WTC11 (cell line): Measurements from ENCODE around the gene LGALS9. TPM values are rescaled to one million over a fixed set of nuclear protein-coding genes. Genes with fewer than 3 reads are reported as not detected.

Experiments used
- ATAC-seq: fragments of 200-7000 bp; cut with Tn5 transposase; 2 replicates; pipeline ENCODE4 v1.10.0; 2021; ENCODE audit warnings: mild to moderate bottlenecking, moderate library complexity
- CTCF ChIA-PET: fragments of 300-600 bp; sonication (Branson Sonifier 250); formaldehyde crosslinking; loops from one replicate; lab custom pipeline; 2021; ENCODE audit warnings: antibody characterized with exemption; lab: Charles Lee
- POLR2A ChIA-PET: fragments of 350-600 bp; sonication (Branson Sonifier 250); formaldehyde crosslinking; loops from one replicate; lab custom pipeline; 2021; ENCODE audit warnings: antibody characterized with exemption; lab: Charles Lee
- DNase-seq: peaks from one replicate; pipeline ENCODE4 v3.0.0; 2021; ENCODE audit warnings: low spot score
- H3K27ac Mint-ChIP-seq: 2 replicates; pipeline ENCODE4 v1.8.0; 2021; ENCODE audit warnings: mixed read lengths
- H3K27me3 Mint-ChIP-seq: 2 replicates; pipeline ENCODE4 v1.8.0; 2021; ENCODE audit warnings: low read depth, mild to moderate bottlenecking, moderate library complexity, mixed read lengths
- H3K36me3 Mint-ChIP-seq: 2 replicates; pipeline ENCODE4 v1.8.0; 2021; ENCODE audit warnings: mixed read lengths
- H3K4me1 Mint-ChIP-seq: 2 replicates; pipeline ENCODE4 v1.8.0; 2022; ENCODE audit warnings: mixed read lengths
- H3K4me3 Mint-ChIP-seq: 2 replicates; pipeline ENCODE4 v1.8.0; 2021; ENCODE audit warnings: mild to moderate bottlenecking, moderate library complexity, mixed read lengths
- H3K9me3 Mint-ChIP-seq: 2 replicates; pipeline ENCODE4 v1.8.0; 2021; ENCODE audit warnings: mixed read lengths
- ATF1 ChIP-seq: sonication (generic); formaldehyde crosslinking; IDR thresholded peaks from 2 replicates; pipeline ENCODE4 v1.8.1; 2023; ENCODE audit warnings: mild to moderate bottlenecking, moderate library complexity, missing genetic modification reagents
- CTCF ChIP-seq: fragments of 200-600 bp; IDR thresholded peaks from 2 replicates; pipeline ENCODE4 v1.8.0; 2022; ENCODE audit warnings: antibody characterized with exemption
- ELF4 ChIP-seq: sonication (generic); formaldehyde crosslinking; IDR thresholded peaks from 2 replicates; pipeline ENCODE4 v1.8.1; 2022; ENCODE audit warnings: low read depth, mild to moderate bottlenecking, moderate library complexity, missing genetic modification reagents
- GABPB1 ChIP-seq: sonication (generic); formaldehyde crosslinking; IDR thresholded peaks from 2 replicates; pipeline ENCODE4 v1.8.1; 2023; ENCODE audit warnings: mild to moderate bottlenecking, missing genetic modification reagents
- IRF2 ChIP-seq: sonication (generic); formaldehyde crosslinking; IDR thresholded peaks from 2 replicates; pipeline ENCODE4 v1.8.0; 2022; ENCODE audit warnings: low read depth, missing genetic modification reagents, borderline replicate concordance
- NFATC4 ChIP-seq: fragments of 250-450 bp; sonication (Bioruptor Pico); IDR thresholded peaks from 2 replicates; pipeline ENCODE4 v1.9.0; 2021; ENCODE audit warnings: mild to moderate bottlenecking
- STAT6 ChIP-seq: sonication (generic); formaldehyde crosslinking; conservative IDR thresholded peaks from 2 replicates; pipeline ENCODE4 v1.8.1; 2023; ENCODE audit warnings: mild to moderate bottlenecking, low read depth, missing genetic modification reagents, moderate library complexity
- TEAD4 ChIP-seq: sonication (generic); formaldehyde crosslinking; IDR thresholded peaks from 2 replicates; pipeline ENCODE4 v1.8.0; 2022; ENCODE audit warnings: mild to moderate bottlenecking, missing genetic modification reagents
- USF2 ChIP-seq: sonication (generic); formaldehyde crosslinking; IDR thresholded peaks from 2 replicates; pipeline ENCODE4 v1.8.1; 2023; ENCODE audit warnings: mild to moderate bottlenecking, missing genetic modification reagents, moderate library complexity
- ZNF219 ChIP-seq: sonication (generic); formaldehyde crosslinking; IDR thresholded peaks from 2 replicates; pipeline ENCODE4 v1.8.0; 2023; ENCODE audit warnings: missing genetic modification reagents, mild to moderate bottlenecking, borderline replicate concordance
- ZNF281 ChIP-seq: sonication (generic); formaldehyde crosslinking; IDR thresholded peaks from 2 replicates; pipeline ENCODE4 v1.8.0; 2023; ENCODE audit warnings: mild to moderate bottlenecking, missing genetic modification reagents
- total RNA-seq: library from RNA; stranded (reverse); gene quantifications from 3 replicates; pipeline ENCODE4 v1.2.3, GENCODE V29; 2021

The LGALS9 gene
- total RNA-seq, 1 experiment from 2014 or later = 5.7 TPM

GRCh38 chr17:27608328-27609230, 22.4 kb upstream of the LGALS9 start (continued):
- TF ChIP-seq USF2 (CRISPR knock-in tag) = no peak

GRCh38 chr17:27609611-27610303, 21.2 kb upstream of the LGALS9 start:
- no peaks in the 10 kb centered on the region for H3K4me1 Mint-ChIP-seq
- H3K36me3 Mint-ChIP-seq = peaks cover 37% of the 10 kb centered on the region
- DNase-seq = peak; percentile 50
- TF ChIP-seq STAT6 (CRISPR knock-in tag) (no peak), ATF1 (no peak), ZNF281 (CRISPR knock-in tag) (no peak), ZNF219 (CRISPR knock-in tag) (no peak), IRF2 (CRISPR knock-in tag) (no peak), CTCF (peak; percentile 18; the same call in 1 of the 2 replicates)
- TF ChIP-seq, all 79 proteins: peak for 1
- Mint-ChIP-seq H3K9me3 (no peaks in the 10 kb centered on the region), H3K27me3 (no peaks in the 10 kb centered on the region), H3K4me3 (no peak overlapping the region), H3K27ac (peak overlapping the region; percentile 57)
- peak; percentile 82 for ATAC-seq
- ChIA-PET CTCF (interaction anchor here (0.8 to 5.5 kb wide), 20 partner anchors 9 to 373 kb away, joined by 3 to 48 read pairs (median 4); partner anchors contain the start of gene KSR1), POLR2A (no interaction called here)

- H3K9me3 Mint-ChIP-seq = no peaks in the 10 kb centered on the region
- H3K4me1 Mint-ChIP-seq = no peaks in the 10 kb centered on the region
- TF ChIP-seq GABPB1 (CRISPR knock-in tag) (no peak), NFATC4 (CRISPR knock-in tag) (no peak), TEAD4 (CRISPR knock-in tag) (no peak), ELF4 (CRISPR knock-in tag) (no peak)
- ChIA-PET CTCF (interaction anchor here (0.8 to 5.5 kb wide), 15 partner anchors 11 to 226 kb away, joined by 3 to 48 read pairs (median 4); no protein-coding TSS in a partner anchor), POLR2A (no interaction called here)
- no peak overlapping the region for H3K4me3 Mint-ChIP-seq
- H3K36me3 Mint-ChIP-seq = peaks cover 37% of the 10 kb centered on the region
- DNase-seq (no peak), ATAC-seq (no peak)
- no peaks in the 10 kb centered on the region for H3K27me3 Mint-ChIP-seq
- no peak overlapping the region for H3K27ac Mint-ChIP-seq
Measured at GRCh38 chr17:27610304-27610677, 20.7 kb upstream of the LGALS9 start.
